Sigmoid colon (tissue), 7 donors: ENCODE data around the gene GSTO2. TPM values are rescaled to one million over a fixed set of nuclear protein-coding genes. Genes with fewer than 3 reads are reported as not detected.

Source experiments
- DNase-seq: peaks from one replicate; pipeline ENCODE4 v3.0.0-alpha.2; 2019
- H3K27ac ChIP-seq, 4 donors: fragments of 200-600 bp; sonication (generic); one replicate each; pipeline ENCODE4 v1.5.1; 2016 to 2019; ENCODE audit warnings: mild to moderate bottlenecking in 1 of 4
- H3K27me3 ChIP-seq, 3 donors: fragments of 200-600 bp; sonication (generic); one replicate each; pipeline ENCODE4 v1.5.1; 2019; ENCODE audit warnings: mild to moderate bottlenecking in 1 of 3
- H3K36me3 ChIP-seq, 4 donors: fragments of 200-600 bp; sonication (generic); one replicate each; pipeline ENCODE4 v1.5.1; 2016 to 2019
- H3K4me1 ChIP-seq, 4 donors: fragments of 200-600 bp; sonication (generic); one replicate each; pipeline ENCODE4 v1.5.1; 2017 to 2019
- H3K4me3 ChIP-seq, 4 donors: fragments of 200-600 bp; sonication (generic); one replicate each; pipeline ENCODE4 v1.5.1; 2017 to 2019; ENCODE audit warnings: mild to moderate bottlenecking in 2 of 4, moderate library complexity in 1 of 4
- H3K9me3 ChIP-seq, 4 donors: fragments of 200-600 bp in 3 of 4; sonication (generic) in 3 of 4; one replicate each; pipeline versions ENCODE4 v1.5.1 to v1.6.1; 2013 to 2019
- CTCF ChIP-seq, 4 experiments: fragments of 450-650 bp in 3 of 4; fragments of 200-600 bp in 1 of 4; IDR thresholded peaks; one replicate each; pipeline ENCODE4 v1.5.1; 2016 to 2019; ENCODE audit warnings: antibody characterized with exemption in 4 of 4, mild to moderate bottlenecking in 3 of 4, moderate library complexity in 2 of 4
- EP300 ChIP-seq, 4 donors: sonication (generic); formaldehyde crosslinking; IDR thresholded peaks; one replicate each; pipeline ENCODE4 v1.6.1; 2017; ENCODE audit warnings: antibody characterized with exemption in 4 of 4
- POLR2A ChIP-seq, 2 donors: fragments of 450-650 bp; IDR thresholded peaks; one replicate each; pipeline ENCODE4 v1.6.1; 2016; ENCODE audit warnings: antibody characterized with exemption in 2 of 2, mild to moderate bottlenecking in 2 of 2, moderate library complexity in 2 of 2
- POLR2AphosphoS5 ChIP-seq, 4 donors: sonication (generic); formaldehyde crosslinking; IDR thresholded peaks; one replicate each; pipeline ENCODE4 v1.6.1; 2017; ENCODE audit warnings: antibody characterized with exemption in 4 of 4
- WGBS, 2 donors: extraction: QIAGEN DNeasy Blood & Tissue Kit; methylation state at CpG; one replicate each; pipeline ENCODE4 v1.1.7; 2013; 5-methylcytosine and 5-hydroxymethylcytosine counted together
- intact Hi-C: fragments of 100-400 bp; cut with DNase I; formaldehyde crosslinking; loops from one replicate; pipeline ENCODE4 v1.15.1; 2023
- polyA plus RNA-seq, 3 donors: library from polyadenylated mRNA; stranded (reverse); fragments of 200-250 nt; gene quantifications; one replicate each; pipeline ENCODE4 v1.2.3, GENCODE V29; 2013
- total RNA-seq, 4 donors: library from RNA; depleted of rRNA; stranded (reverse); fragments of >200 nt; gene quantifications; one replicate each; pipeline ENCODE4 v1.1.0, GENCODE V29; 2016
- donor health status: healthy with polysubstance abuse.
- donor health status: Bipolar disorder and iron deficiency.
- donor health status: healthy.

Gene GSTO2
- total RNA-seq: 1 to 10 TPM in 3 of 4 donors, under 1 TPM in 1; 0.68 to 2.1 (median 1.4) TPM
- 10 to 100 TPM in 2 of 3 donors, 1 to 10 TPM in 1; 9.7 to 13.2 (median 12.2) TPM for polyA plus RNA-seq

GRCh38 chr10:104268713-104269645 is at the start of gene GSTO2:
Gene GSTO2 (plus strand): TSS chr10:104269184. CDS start chr10:104274916, 5,732 bp downstream.
- intact Hi-C loops: no loop called here
- peak within 1 kb of the TSS; percentile 66 to 88 (median 86) for H3K4me3 ChIP-seq
- H3K36me3 ChIP-seq: peaks cover 0 to 43% (median 10%) of the 10 kb centered on the region in 4 donors
- no peaks in the 10 kb centered on the region for H3K27me3 ChIP-seq
- TF ChIP-seq POLR2AphosphoS5 (IDR thresholded peaks at IDR 0.05) (peak; percentile 92 to 95 (median 94)), CTCF (IDR thresholded peaks at IDR 0.05) (no peak), EP300 (IDR thresholded peaks at IDR 0.05) (no peak), POLR2A (IDR thresholded peaks at IDR 0.05) (peak; percentile 71 to 80)
- peak within 1 kb of the TSS; percentile 87 to 92 (median 90) for H3K27ac ChIP-seq
- DNase-seq: peak; percentile 100
- H3K4me1 ChIP-seq: peaks cover 0 to 15% (median 12%) of the 10 kb centered on the region in 4 donors
- WGBS, 2 donors: 1 to 3% methylated on average over 59 of the region's 59 CpGs
- no peaks in the 10 kb centered on the region for H3K9me3 ChIP-seq

- no peak overlapping the region for H3K27ac ChIP-seq
- TF ChIP-seq EP300 (IDR thresholded peaks at IDR 0.05) (no peak), CTCF (IDR thresholded peaks at IDR 0.05) (no peak), POLR2A (IDR thresholded peaks at IDR 0.05) (no peak), POLR2AphosphoS5 (IDR thresholded peaks at IDR 0.05) (no peak)
Observed at GRCh38 chr10:104220522-104220921, 48.5 kb upstream of the GSTO2 start.

GRCh38 chr10:104223304-104223703 is 45.7 kb upstream of the GSTO2 start:
- Histone ChIP-seq H3K27ac (no peak overlapping the region), H3K4me1 (no peaks in the 10 kb centered on the region), H3K9me3 (no peaks in the 10 kb centered on the region), H3K27me3 (no peaks in the 10 kb centered on the region), H3K36me3 (no peaks in the 10 kb centered on the region), H3K4me3 (no peak overlapping the region)
- no peak for DNase-seq
- no peak for TF ChIP-seq EP300 (IDR thresholded peaks at IDR 0.05)
- TF ChIP-seq CTCF (IDR thresholded peaks at IDR 0.05): no peak
- no peak for TF ChIP-seq POLR2A (IDR thresholded peaks at IDR 0.05)
- no peak for TF ChIP-seq POLR2AphosphoS5 (IDR thresholded peaks at IDR 0.05)
- intact Hi-C loops: no loop called here

More at GRCh38 chr10:104220522-104220921, 48.5 kb upstream of the GSTO2 start:
- Histone ChIP-seq H3K9me3 (no peaks in the 10 kb centered on the region), H3K4me3 (no peak overlapping the region), H3K27me3 (peaks cover 0 to 3% (median 0%) of the 10 kb centered on the region in 3 donors), H3K36me3 (no peaks in the 10 kb centered on the region), H3K4me1 (no peaks in the 10 kb centered on the region)
- intact Hi-C loops: no loop called here
- no peak for DNase-seq
- WGBS, 2 donors: 20 to 53% methylated on average over 2 of the region's 2 CpGs

- Histone ChIP-seq H3K4me3 (no peak overlapping the region), H3K27ac (no peak overlapping the region), H3K27me3 (no peaks in the 10 kb centered on the region), H3K9me3 (no peaks in the 10 kb centered on the region), H3K4me1 (peaks cover 0 to 15% (median 6%) of the 10 kb centered on the region in 4 donors), H3K36me3 (no peaks in the 10 kb centered on the region)
- no peak for DNase-seq
- 78 to 85% methylated on average over 4 of the region's 4 CpGs for WGBS, 2 donors
- intact Hi-C loops: loop anchor here (10.0 kb wide), 1 partner anchor 326 kb away; no protein-coding TSS in a partner anchor
- TF ChIP-seq POLR2A (IDR thresholded peaks at IDR 0.05) (no peak), EP300 (IDR thresholded peaks at IDR 0.05) (no peak), POLR2AphosphoS5 (IDR thresholded peaks at IDR 0.05) (no peak), CTCF (IDR thresholded peaks at IDR 0.05) (no peak)
Observed at GRCh38 chr10:104230490-104230889, 38.5 kb upstream of the GSTO2 start.
